ENCODE data around the gene INTS11.

The INTS11 gene

DNA sequence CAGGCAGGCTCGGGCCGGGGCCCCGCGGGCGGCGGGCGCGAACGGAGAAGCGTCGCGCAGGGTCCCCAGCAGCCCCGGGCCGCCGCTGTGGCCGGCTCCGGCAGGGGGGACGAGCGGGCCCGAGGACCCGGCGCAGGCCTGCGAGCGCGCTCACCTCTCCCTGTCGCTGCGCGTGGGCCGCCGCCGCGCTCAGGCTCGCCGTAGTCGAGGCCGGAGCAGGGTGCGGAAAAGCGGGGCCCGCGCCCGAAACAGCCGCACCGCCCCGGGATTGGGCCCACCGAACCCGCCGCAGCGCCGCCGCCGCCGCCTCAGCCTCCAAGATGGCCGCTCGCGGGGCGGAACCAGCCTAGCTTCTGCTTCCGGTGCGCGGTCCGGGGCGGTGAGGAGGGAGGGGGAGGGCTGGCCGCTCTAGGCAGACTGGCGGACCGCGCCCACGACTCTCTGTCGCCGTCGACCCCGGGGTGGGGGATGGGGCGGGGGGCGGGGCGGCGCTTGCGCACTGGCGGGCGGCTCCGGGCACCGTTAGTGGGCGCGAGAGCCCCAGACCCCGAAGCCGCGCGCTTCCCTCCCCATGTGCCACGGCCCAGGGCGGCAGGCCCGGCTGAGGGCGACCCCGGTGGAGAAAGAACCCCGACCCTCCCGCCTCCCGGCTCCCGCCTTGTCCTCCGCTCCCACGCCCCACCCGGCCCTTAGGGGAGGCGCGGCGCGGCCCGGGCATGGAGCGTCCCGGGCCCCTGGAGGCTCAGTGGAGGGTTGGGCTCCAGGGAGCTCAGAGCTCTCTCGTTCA lies 50.8 kb downstream of the INTS11 start, which contains the start of gene UBE2J2:
TSS of gene UBE2J2 (minus strand) at position 343 of the 787 bp plus-strand sequence. CDS start 5,862 bp downstream, outside the sequence.
- DNase-seq (ENCODE audit: low read depth): peak; percentile 69
- TF ChIP-seq, protein P1, sequence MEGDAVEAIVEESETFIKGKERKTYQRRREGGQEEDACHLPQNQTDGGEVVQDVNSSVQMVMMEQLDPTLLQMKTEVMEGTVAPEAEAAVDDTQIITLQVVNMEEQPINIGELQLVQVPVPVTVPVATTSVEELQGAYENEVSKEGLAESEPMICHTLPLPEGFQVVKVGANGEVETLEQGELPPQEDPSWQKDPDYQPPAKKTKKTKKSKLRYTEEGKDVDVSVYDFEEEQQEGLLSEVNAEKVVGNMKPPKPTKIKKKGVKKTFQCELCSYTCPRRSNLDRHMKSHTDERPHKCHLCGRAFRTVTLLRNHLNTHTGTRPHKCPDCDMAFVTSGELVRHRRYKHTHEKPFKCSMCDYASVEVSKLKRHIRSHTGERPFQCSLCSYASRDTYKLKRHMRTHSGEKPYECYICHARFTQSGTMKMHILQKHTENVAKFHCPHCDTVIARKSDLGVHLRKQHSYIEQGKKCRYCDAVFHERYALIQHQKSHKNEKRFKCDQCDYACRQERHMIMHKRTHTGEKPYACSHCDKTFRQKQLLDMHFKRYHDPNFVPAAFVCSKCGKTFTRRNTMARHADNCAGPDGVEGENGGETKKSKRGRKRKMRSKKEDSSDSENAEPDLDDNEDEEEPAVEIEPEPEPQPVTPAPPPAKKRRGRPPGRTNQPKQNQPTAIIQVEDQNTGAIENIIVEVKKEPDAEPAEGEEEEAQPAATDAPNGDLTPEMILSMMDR (IDR thresholded peaks at IDR 0.05; ENCODE audit: control insufficient read depth, extremely low read depth, insufficient read depth): no peak
- peak within 1 kb of the TSS; percentile 86 for H3K4me3 ChIP-seq (ENCODE audit: low read depth, low read length)

- peak overlapping the region; percentile 86 for H3K4me3 ChIP-seq (ENCODE audit: low read depth, low read length)
- TF ChIP-seq, protein P1 (IDR thresholded peaks at IDR 0.05; ENCODE audit: control insufficient read depth, extremely low read depth, insufficient read depth): no peak
- no peak for DNase-seq (ENCODE audit: low read depth)
Measured at GRCh38 chr1:1273209-1273511, 51.3 kb downstream of the INTS11 start.

GRCh38 chr1:1272341-1273208 lies 51.9 kb downstream of the INTS11 start:
- H3K4me3 ChIP-seq (ENCODE audit: low read depth, low read length): peak overlapping the region; percentile 86
- DNase-seq (ENCODE audit: low read depth): peak; percentile 99
- TF ChIP-seq, protein P1 (IDR thresholded peaks at IDR 0.05; ENCODE audit: control insufficient read depth, extremely low read depth, insufficient read depth): peak; percentile 2; the same call in 1 of the 2 replicates

DNA sequence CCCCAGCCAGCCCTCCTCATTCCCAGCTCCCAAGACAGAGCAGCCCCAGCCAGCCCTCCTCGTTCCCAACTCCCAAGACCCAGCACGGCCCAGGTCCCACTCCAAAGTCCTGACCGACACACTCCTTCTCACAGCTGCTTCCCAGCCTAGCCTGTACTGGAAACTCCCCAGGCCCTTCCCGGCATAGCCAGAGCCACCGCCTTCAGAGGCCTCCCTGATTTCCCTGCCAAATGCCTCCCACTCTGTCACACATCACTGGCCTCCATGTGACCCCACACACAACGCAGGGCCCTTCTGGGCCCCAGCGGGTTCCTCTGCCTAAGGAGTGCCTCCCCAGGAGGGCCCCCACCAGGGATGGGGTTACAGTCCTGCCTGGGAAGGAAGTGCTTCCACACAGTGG lies 53.6 kb downstream of the INTS11 start:
- H3K4me3 ChIP-seq (ENCODE audit: low read depth, low read length): no peak overlapping the region
- no peak for DNase-seq (ENCODE audit: low read depth)
- TF ChIP-seq, protein P1 (IDR thresholded peaks at IDR 0.05; ENCODE audit: control insufficient read depth, extremely low read depth, insufficient read depth): no peak

DNA sequence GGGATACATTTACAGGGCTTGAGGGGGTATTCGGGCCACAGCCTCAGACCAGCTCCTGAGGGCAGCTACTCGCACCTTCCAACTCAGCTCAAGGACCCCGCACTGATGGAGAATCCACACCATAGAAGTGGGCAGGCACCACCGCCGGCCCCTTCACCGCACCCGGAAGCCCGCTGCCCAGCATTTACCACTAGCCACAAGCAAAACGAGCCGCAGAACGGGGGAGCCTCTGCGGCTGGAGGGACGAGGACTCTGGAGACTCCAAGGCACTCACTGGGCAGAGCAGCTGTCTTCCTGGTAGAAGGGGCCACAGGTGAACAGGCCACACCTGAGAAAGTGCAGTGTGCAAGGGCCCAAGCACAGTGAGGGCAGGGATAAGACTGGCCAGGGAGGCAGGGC lies 56.2 kb downstream of the INTS11 start:
- H3K4me3 ChIP-seq (ENCODE audit: low read depth, low read length): no peak overlapping the region
- TF ChIP-seq, protein P1 (IDR thresholded peaks at IDR 0.05; ENCODE audit: control insufficient read depth, extremely low read depth, insufficient read depth): no peak
- DNase-seq (ENCODE audit: low read depth): no peak

DNA sequence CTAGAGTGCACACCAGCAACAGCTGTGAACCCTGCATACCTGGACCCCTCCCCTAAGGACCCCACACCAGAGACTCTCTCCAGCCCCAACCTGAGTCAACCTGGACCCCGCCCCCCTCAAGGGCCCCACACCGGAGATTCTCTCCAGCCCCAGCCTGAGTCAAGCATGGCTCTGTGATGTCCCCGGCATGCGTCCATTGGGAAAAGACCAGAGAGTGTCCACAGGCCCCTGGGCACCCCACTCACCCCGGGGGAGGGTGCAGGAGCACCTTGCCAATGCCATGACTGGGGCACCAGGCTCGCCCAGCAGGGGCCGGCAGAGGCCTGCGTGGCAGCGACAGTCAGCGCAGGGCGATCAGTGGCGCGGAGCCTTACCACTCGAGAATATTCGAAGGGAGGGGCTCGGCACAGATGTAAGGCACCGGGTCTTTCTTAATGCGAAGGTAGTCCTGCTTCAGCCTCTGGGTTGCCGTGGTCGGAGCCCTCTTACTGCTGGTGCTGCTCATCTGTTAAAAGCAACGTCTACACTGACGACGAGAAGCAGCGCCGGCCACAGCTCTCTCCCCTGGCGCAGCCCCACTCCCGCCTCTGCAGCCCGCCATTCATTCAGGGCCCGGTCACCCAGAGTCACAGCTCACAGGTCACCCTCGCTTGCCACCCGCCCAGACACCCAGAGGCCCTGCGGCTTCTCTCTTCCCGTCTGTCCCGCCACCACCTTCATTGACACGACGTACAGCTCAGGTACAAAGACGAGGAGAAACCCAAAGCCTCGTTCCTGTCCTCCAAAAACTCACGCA lies 56.8 kb downstream of the INTS11 start:
- no peak overlapping the region for H3K4me3 ChIP-seq (ENCODE audit: low read depth, low read length)
- no peak for DNase-seq (ENCODE audit: low read depth)
- TF ChIP-seq, protein P1 (IDR thresholded peaks at IDR 0.05; ENCODE audit: control insufficient read depth, extremely low read depth, insufficient read depth): no peak

Data from LNCaP clone FGC (cell line).